HG02973 (cell line): Measurements from ENCODE around the gene COCH.

Experiments
- ATAC-seq: cut with Tn5 transposase; IDR thresholded peaks from one replicate; pipeline ENCODE4 v1.9.1; 2021; ENCODE audit warnings: moderate library complexity; ENCODE audit not compliant: unreplicated experiment

Gene COCH

DNA sequence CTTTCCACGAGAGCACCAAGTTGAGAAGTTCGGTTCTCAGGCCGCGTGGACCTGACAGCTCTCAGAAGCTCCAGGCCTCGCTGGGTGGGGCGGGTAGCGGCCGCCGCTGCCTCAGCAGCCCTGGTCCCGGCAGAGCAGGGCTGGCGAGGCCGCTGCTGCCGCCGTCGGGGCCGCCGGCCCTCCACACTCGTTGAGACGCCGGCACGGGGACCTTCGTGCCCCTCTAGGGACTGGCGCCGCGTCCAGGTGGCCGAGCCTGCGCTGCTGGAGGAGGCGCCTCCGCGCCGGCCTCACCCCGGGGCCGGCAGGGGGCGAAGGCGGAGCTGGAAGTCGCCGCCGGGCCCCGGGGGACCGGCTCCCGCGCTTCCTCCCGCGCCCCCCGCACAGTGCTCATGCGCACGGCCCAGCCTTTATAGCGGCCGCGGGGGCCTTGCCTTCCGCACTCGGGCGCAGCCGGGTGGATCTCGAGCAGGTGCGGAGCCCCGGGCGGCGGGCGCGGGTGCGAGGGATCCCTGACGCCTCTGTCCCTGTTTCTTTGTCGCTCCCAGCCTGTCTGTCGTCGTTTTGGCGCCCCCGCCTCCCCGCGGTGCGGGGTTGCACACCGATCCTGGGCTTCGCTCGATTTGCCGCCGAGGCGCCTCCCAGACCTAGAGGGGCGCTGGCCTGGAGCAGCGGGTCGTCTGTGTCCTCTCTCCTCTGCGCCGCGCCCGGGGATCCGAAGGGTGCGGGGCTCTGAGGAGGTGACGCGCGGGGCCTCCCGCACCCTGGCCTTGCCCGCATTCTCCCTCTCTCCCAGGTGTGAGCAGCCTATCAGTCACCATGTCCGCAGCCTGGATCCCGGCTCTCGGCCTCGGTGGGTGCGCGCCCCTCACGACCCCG is at the start of gene COCH:
TSS of gene COCH (plus strand) at position 440 of the 879 bp plus-strand sequence. CDS start at position 820, 380 bp downstream.
- peak; percentile 73 for ATAC-seq

DNA sequence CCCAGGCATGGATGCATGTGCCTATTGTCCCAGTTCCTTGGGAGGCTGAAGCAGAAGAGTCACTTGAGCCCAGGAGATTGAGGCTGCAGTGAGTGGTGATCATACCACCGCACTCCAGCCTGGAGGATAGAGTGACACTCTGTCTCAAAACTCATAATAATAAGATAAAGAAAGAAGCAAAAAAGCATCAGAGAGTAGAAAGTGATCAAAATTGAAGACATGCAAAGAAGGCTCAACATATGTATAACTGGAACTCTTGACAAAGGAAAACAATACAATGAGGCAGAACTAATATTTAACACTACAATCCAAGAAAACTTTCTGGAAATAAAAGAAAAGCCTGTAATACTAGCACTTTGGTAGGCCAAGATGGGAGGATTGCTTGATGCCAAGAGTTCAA is 48.3 kb upstream of the COCH start:
- no peak for ATAC-seq

- no peak for ATAC-seq
These were observed 44.5 kb upstream of the COCH start for GRCh38 chr14:30829853-30830252.

- no peak for ATAC-seq
These were observed 40.0 kb upstream of the COCH start for GRCh38 chr14:30834353-30834752.

GRCh38 chr14:30838351-30838750 is 36.0 kb upstream of the COCH start:
- no peak for ATAC-seq

DNA sequence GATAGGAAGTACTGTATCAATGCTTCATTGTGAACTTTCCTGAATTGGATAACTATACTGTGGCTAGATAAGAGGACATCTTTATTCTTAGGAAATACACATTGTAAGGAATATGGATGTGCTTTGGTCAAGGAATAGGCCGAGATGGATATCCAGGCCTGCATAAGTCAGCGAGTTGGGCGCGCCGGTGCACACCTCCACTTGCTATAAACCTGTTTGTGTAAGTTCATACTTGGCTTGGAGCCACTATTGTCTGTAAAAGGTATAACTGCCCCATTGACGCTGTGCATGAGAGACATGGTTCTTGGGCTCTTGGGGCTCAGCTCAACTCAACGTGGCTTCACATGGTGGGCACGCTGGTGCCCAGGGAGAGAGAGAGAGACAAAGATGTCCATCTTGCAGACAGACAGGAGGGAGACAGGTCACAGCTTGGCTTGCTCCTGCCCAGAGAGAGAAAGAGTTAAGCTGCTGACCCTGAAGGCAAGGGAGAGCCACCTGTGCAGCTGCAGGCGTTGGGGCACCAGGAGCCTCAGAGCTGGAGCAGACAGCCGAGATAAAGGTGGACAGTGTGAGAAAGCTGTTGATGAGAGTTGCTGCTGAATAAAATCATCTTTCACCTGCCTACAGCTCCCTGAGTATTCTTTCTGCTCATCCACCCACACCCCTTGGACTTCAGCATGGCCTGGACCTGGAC is 34.1 kb upstream of the COCH start:
- ATAC-seq = no peak

DNA sequence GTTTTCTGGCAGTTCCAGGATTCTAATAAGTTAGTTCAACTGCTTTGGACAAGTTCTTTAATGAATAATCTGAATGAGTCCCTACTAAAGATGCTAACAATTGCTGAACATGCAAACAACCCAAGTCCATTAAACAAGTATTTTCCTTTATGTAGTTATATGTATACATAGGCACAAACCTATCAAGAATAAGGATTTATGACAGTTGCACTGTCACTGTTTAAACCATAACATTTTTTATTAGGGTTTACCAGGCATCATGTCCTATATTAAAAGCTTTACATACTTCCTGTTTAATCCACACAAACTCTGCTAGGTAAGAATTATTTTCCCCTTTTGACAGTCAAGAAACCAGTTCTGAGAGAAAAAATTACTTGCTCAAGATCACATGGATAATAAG is 31.9 kb upstream of the COCH start:
- ATAC-seq = no peak

DNA sequence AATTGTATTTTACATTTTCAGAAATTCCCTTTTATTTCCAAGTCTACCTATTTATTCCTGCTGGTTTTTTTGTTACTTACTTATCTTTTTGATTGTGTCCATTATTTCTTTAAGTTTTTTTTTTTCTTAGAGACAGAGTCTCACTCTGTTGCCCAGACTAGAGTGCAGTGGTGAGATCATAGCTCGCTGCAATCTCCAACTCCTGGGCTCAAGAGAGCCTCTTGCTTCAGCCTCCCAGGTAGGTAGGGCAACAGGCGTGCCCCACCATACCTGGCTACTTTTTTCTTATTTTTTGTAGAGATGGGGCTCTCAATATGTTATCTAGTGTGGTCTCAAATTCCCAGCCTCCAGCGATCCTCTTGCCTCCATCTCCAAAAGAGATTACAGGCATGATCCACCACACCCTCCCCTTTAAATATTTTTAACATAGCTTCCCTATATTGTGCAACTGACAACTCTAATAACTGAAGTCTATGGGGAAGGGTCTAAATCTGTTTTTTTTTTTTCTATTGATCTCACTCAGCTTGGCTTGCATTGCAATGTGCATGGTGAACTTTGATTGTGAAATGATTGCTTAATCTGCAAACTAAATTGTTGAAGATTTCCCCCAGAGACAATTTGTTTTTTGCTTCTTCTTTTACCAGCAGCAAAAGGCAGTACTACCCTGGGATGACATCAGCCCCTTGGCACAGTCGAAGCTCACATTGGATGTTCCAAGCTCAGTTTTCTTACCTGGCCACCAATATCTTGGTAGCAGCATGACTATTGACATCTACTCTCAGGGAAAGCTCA is 25.7 kb upstream of the COCH start:
- no peak for ATAC-seq

DNA sequence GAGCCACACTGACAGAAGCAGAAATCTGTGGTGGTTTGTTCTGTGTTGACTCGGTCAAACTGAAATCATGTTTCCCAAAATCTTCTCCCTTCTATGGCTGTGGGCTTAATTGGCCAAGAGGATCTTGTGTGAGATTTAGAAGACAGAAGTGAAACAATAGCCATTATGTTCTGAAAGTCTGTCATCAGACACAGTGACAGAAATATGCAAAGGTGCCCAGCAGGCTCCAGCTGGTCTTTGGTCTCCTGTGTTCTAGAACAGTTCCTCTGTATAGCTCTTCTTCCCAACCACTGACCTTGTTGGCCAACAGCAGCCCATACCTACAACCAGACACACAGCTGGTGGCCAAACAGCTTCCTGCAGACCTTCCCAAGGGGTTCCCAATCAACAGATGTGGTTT is 25.0 kb upstream of the COCH start:
- ATAC-seq = peak; percentile 88

- no peak for ATAC-seq
These were observed 24.4 kb upstream of the COCH start for GRCh38 chr14:30849983-30850382.

GRCh38 chr14:30853946-30854345 is 20.4 kb upstream of the COCH start:
- ATAC-seq = no peak

DNA sequence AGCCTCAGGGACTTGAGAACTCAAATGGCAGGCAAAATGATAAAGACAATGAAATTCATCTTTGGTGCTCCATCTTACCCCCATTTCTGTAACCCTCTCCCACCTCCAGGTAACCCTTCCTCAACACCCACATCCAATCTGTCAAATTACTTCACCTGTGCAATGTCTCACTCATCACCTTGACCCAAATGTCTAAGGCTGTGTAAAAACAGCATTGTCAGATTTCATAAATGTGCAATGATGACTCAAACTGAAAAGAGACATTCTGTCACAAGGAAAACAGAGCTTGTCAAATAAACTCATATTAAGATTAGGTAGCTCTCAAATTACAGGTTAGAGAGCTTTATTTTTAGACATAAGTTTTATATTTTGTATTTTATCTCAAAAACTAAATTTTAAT is 19.9 kb upstream of the COCH start:
- ATAC-seq = peak; percentile 45

GRCh38 chr14:30855345-30856037 is 18.9 kb upstream of the COCH start:
- ATAC-seq = peak; percentile 55

- ATAC-seq = no peak
These were observed 13.2 kb upstream of the COCH start for GRCh38 chr14:30861200-30861599.

- no peak for ATAC-seq
These were observed 9.4 kb upstream of the COCH start for GRCh38 chr14:30864934-30865333.

DNA sequence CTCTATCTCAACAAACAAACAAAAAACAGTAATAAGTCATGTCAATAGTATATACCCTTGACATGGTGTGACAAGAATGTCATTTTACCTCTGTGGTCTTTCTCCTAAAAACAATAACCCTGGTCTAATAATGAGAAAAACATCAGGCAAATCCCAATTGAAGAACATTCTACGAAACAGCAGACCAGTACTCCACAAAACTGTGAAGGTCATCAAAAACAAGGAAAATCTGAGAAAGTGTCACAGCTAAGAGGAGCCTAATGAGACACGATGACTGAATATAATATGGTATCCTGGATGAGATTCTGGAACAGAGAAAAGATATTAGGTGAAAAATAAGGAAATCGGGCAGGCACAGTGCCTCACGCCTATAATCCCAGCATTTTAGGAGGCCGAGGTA is 5.6 kb upstream of the COCH start:
- ATAC-seq = no peak

DNA sequence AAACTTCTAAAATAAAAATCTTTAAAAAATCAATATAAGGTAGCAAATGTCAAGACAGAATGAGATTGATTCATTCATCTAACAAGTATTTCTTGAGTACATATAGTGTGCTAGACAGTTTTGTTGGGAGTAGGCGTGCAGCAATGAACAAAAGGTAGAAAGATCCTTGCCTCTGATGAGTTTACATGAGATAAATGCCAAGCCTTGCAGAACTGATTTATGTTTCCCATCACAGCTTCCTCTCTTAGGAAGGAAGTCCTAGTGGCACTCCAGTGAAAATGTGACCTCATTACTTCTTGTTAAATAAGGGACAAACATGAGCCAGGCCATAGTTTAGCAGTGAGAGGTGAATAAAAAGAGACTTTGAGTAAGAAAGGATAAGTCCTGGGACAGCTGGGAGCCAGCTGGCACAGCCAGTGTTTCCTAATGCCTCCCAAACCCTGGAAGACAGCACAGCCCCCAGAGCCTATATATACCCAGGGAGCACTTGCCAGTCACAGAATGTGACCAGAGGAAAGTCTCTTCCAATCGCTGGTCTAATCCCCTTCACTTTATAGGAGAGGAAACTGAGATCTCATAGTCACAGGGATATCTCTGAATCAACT is 4.7 kb upstream of the COCH start:
- ATAC-seq = no peak

GRCh38 chr14:30872602-30873001 is 1.8 kb upstream of the COCH start:
- no peak for ATAC-seq

DNA sequence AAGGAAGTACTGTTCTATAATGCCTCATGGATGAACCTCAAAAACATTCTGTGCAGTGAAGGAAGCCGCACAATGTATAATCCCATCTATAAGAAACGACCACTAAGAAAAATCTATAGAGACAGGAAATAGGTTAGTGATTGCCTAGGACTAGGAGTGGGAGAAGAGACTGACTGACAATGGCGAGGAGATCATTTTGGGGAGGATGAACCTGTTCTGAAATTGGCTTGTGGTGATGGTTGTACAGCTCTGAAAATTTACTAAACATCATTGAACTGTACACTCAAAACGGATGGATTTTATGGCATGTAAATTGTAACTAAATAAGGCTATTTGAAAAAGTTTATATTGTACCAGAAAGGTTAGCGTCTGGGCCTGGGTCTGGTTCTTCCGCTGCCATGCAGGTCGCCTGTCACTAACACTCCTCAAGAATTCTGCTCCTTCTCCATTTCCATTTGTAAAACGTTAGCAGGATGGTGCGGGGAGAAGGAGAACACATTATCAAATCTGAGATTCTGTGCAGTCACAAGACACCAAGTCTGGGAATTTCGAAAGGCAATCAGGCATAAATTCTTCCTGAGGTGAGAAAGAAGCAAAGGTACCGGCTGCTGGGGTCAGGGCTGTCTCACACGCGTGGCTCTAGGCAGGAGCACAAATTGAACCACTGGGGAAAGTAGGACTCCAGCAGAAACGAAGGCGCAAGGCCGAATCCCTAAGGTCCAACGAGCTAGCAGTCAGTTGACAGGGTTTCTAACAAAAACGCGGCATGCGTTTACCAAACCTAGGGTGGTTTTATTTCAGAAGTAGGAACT is 845 bp upstream of the COCH start:
- ATAC-seq = no peak
